IMR-90 (cell line): Measurements from ENCODE around the gene PPIL3. TPM values are rescaled to one million over a fixed set of nuclear protein-coding genes. Genes with fewer than 3 reads are reported as not detected.

Experiments used
- ATAC-seq: fragments of 200-7000 bp; cut with Tn5 transposase; 2 replicates; pipeline ENCODE4 v1.9.1; 2020; ENCODE audit warnings: low read depth, mild to moderate bottlenecking, moderate library complexity
- BruUV-seq: library from RNA; stranded (reverse); fragments of 400-500 nt; replicated peaks from 2 replicates; lab custom pipeline; 2021; lab: Mats Ljungman, UMichigan
- CTCF ChIA-PET: fragments of 300-600 bp; formaldehyde crosslinking; extraction: SDS; loops from one replicate; lab custom pipeline; 2021; ENCODE audit warnings: antibody characterized with exemption; lab: Yijun Ruan, JAX
- POLR2A ChIA-PET: fragments of 300-600 bp; sonication (Branson Sonifier 250); formaldehyde crosslinking; loops from one replicate; lab custom pipeline; 2022; ENCODE audit warnings: antibody characterized with exemption; ENCODE audit not compliant: unreplicated experiment; lab: Charles Lee
- DNase-seq: peaks from one replicate; pipeline ENCODE4 v3.0.0; 2013
- H2AFZ ChIP-seq: replicated peaks from 2 replicates; pipeline ENCODE3; 2013; ENCODE audit warnings: low read length, mild to moderate bottlenecking; ENCODE audit not compliant: poor library complexity
- H2AK5ac ChIP-seq: 2 replicates; pipeline ENCODE4 v1.6.1; 2013; ENCODE audit warnings: low read depth, low read length, inconsistent platforms
- H2AK9ac ChIP-seq: replicated peaks from 2 replicates; pipeline ENCODE3; 2013; ENCODE audit warnings: mild to moderate bottlenecking, low read depth, low read length, moderate library complexity; ENCODE audit not compliant: poor library complexity
- H2BK120ac ChIP-seq: 2 replicates; pipeline ENCODE4 v1.6.1; 2013; ENCODE audit warnings: low read depth, low read length, inconsistent platforms
- H2BK15ac ChIP-seq: 3 replicates; pipeline ENCODE4 v1.6.1; 2013; ENCODE audit warnings: low read depth, low read length, inconsistent platforms
- H2BK20ac ChIP-seq: 2 replicates; pipeline ENCODE4 v1.6.1; 2013; ENCODE audit warnings: low read depth, mild to moderate bottlenecking, inconsistent platforms, low read length, moderate library complexity
- H2BK5ac ChIP-seq: 2 replicates; pipeline ENCODE4 v1.6.1; 2013; ENCODE audit warnings: mild to moderate bottlenecking, low read depth, low read length, inconsistent platforms; ENCODE audit not compliant: poor library complexity, severe bottlenecking
- H3K14ac ChIP-seq: replicated peaks from 2 replicates; pipeline ENCODE4 v1.6.1; 2013; ENCODE audit warnings: low read depth, low read length, inconsistent platforms
- H3K18ac ChIP-seq: 2 replicates; pipeline ENCODE4 v1.6.1; 2013; ENCODE audit warnings: low read depth, low read length, control low read depth
- H3K23ac ChIP-seq: 2 replicates; pipeline ENCODE4 v1.6.1; 2013; ENCODE audit warnings: low read depth, low read length, inconsistent platforms
- H3K27ac ChIP-seq: 2 replicates; pipeline ENCODE4 v1.5.1; 2013; ENCODE audit warnings: mild to moderate bottlenecking, control low read depth, low read length; ENCODE audit not compliant: insufficient read depth
- H3K27me3 ChIP-seq: 2 replicates; pipeline ENCODE4 v1.6.1; 2013; ENCODE audit warnings: low read length; ENCODE audit not compliant: control insufficient read depth, insufficient read depth
- H3K36me3 ChIP-seq: 2 replicates; pipeline ENCODE4 v1.6.1; 2013; ENCODE audit warnings: low read length, mixed read lengths; ENCODE audit not compliant: control insufficient read depth, insufficient read depth
- H3K4ac ChIP-seq: 2 replicates; pipeline ENCODE4 v1.6.1; 2013; ENCODE audit warnings: low read depth, low read length, inconsistent platforms
- H3K4me1 ChIP-seq: 2 replicates; pipeline ENCODE4 v1.6.1; 2013; ENCODE audit warnings: low read length, mixed read lengths; ENCODE audit not compliant: control insufficient read depth, insufficient read depth
- H3K4me2 ChIP-seq: 2 replicates; pipeline ENCODE4 v1.6.1; 2013; ENCODE audit warnings: low read depth, mild to moderate bottlenecking, control low read depth, low read length, moderate library complexity
- H3K4me3 ChIP-seq: 2 replicates; pipeline ENCODE4 v1.5.1; 2013; ENCODE audit warnings: low read depth, mild to moderate bottlenecking, control low read depth, low read length, moderate library complexity; ENCODE audit not compliant: insufficient read depth
- H3K56ac ChIP-seq: 2 replicates; pipeline ENCODE4 v1.6.1; 2013; ENCODE audit warnings: low read length, inconsistent platforms; ENCODE audit not compliant: insufficient read depth; ENCODE audit errors: extremely low read depth
- H3K79me1 ChIP-seq, 2 experiments: 2 replicates each; pipeline ENCODE4 v1.6.1; 2013; ENCODE audit warnings: low read length in 2 of 2, inconsistent platforms in 1 of 2, low read depth in 1 of 2
- H3K9ac ChIP-seq: 2 replicates; pipeline ENCODE4 v1.6.1; 2013; ENCODE audit warnings: low read depth, low read length, control low read depth
- H3K9me1 ChIP-seq: 2 replicates; pipeline ENCODE4 v1.6.1; 2013; ENCODE audit warnings: low read length, inconsistent platforms; ENCODE audit not compliant: insufficient read depth
- H3K9me3 ChIP-seq: 2 replicates; pipeline ENCODE4 v1.6.1; 2013; ENCODE audit warnings: low read length; ENCODE audit not compliant: control insufficient read depth, insufficient read depth
- H4K20me1 ChIP-seq: 2 replicates; pipeline ENCODE4 v1.6.1; 2013; ENCODE audit warnings: low read length, inconsistent platforms; ENCODE audit not compliant: insufficient read depth
- H4K5ac ChIP-seq: 2 replicates; pipeline ENCODE4 v1.6.1; 2013; ENCODE audit warnings: mild to moderate bottlenecking, low read depth, low read length, control low read depth
- H4K8ac ChIP-seq, 2 experiments: 2 replicates each; pipeline ENCODE4 v1.6.1; 2013; ENCODE audit warnings: low read depth in 2 of 2, low read length in 2 of 2, control low read depth in 1 of 2, inconsistent platforms in 1 of 2
- H4K91ac ChIP-seq: 2 replicates; pipeline ENCODE4 v1.6.1; 2013; ENCODE audit warnings: low read depth, low read length, inconsistent platforms; ENCODE audit not compliant: insufficient read depth
- BHLHE40 ChIP-seq: fragments of 150-350 bp; IDR thresholded peaks from 2 replicates; pipeline ENCODE4 v1.6.1; 2016; ENCODE audit warnings: mild to moderate bottlenecking, low read depth, low read length
- CHD1 ChIP-seq: IDR thresholded peaks from 2 replicates; pipeline ENCODE4 v1.6.1; 2012; ENCODE audit warnings: low read depth, low read length, improper control_type of control experiment
- CTCF ChIP-seq: conservative IDR thresholded peaks from 2 replicates; pipeline ENCODE4 v1.5.1; 2012; ENCODE audit warnings: mild to moderate bottlenecking, low read depth, low read length, improper control_type of control experiment
- ELK1 ChIP-seq: fragments of 150-350 bp; IDR thresholded peaks from 2 replicates; pipeline ENCODE4 v1.6.1; 2016; ENCODE audit warnings: low read depth, mild to moderate bottlenecking, low read length, moderate library complexity, borderline replicate concordance
- FOS ChIP-seq: fragments of 150-350 bp; IDR thresholded peaks from 2 replicates; pipeline ENCODE4 v1.6.1; 2016; ENCODE audit warnings: low read depth, low read length
- MAFK ChIP-seq: IDR thresholded peaks from 2 replicates; pipeline ENCODE4 v1.6.1; 2012; ENCODE audit warnings: low read depth, low read length, improper control_type of control experiment
- MAZ ChIP-seq: IDR thresholded peaks from 2 replicates; pipeline ENCODE4 v1.6.1; 2012; ENCODE audit warnings: low read depth, mild to moderate bottlenecking, low read length, improper control_type of control experiment, moderate library complexity, borderline replicate concordance
- MXI1 ChIP-seq: IDR thresholded peaks from 2 replicates; pipeline ENCODE4 v1.6.1; 2012; ENCODE audit warnings: low read depth, mild to moderate bottlenecking, low read length, moderate library complexity, borderline replicate concordance
- NFE2L2 ChIP-seq: fragments of 150-350 bp; IDR thresholded peaks from 2 replicates; pipeline ENCODE4 v1.6.1; 2016; ENCODE audit warnings: low read depth, mild to moderate bottlenecking, low read length
- POLR2A ChIP-seq: IDR thresholded peaks from 2 replicates; pipeline ENCODE4 v1.6.1; 2012; ENCODE audit warnings: mild to moderate bottlenecking, low read depth, low read length
- RAD21 ChIP-seq: IDR thresholded peaks from 2 replicates; pipeline ENCODE4 v1.6.1; 2012; ENCODE audit warnings: low read length, improper control_type of control experiment
- RCOR1 ChIP-seq: IDR thresholded peaks from 2 replicates; pipeline ENCODE4 v1.6.1; 2012; ENCODE audit warnings: mild to moderate bottlenecking, low read length, improper control_type of control experiment; ENCODE audit not compliant: insufficient replicate concordance
- RFX5 ChIP-seq: IDR thresholded peaks from 2 replicates; pipeline ENCODE4 v1.8.0; 2012; ENCODE audit warnings: low read depth, mild to moderate bottlenecking, low read length, moderate library complexity
- SMC3 ChIP-seq: fragments of 150-350 bp; IDR thresholded peaks from 2 replicates; pipeline ENCODE4 v1.6.1; 2016; ENCODE audit warnings: low read depth, mild to moderate bottlenecking, antibody characterized with exemption, low read length, moderate library complexity
- USF2 ChIP-seq: fragments of 150-350 bp; IDR thresholded peaks from 2 replicates; pipeline ENCODE4 v1.6.1; 2017; ENCODE audit warnings: mild to moderate bottlenecking, antibody characterized with exemption, low read length, low read depth
- WGBS, 2 experiments: methylation state at CpG; one replicate each; pipeline versions ENCODE4 v1.1.5 to v1.1.7; 2013; ENCODE audit warnings: missing lambda C conversion rate in 2 of 2; ENCODE audit not compliant: insufficient read length in 1 of 2; ENCODE audit errors: extremely low coverage in 2 of 2; 5-methylcytosine and 5-hydroxymethylcytosine counted together
- dilution Hi-C: fragments of 300-500 bp; cut with HindIII; formaldehyde crosslinking; loops from one replicate; pipeline ENCODE4 v1.14.3; 2018; ENCODE audit warnings: low sequenced_read_pairs; ENCODE audit not compliant: unreplicated experiment
- in situ Hi-C: fragments of 300-500 bp; cut with MboI; formaldehyde crosslinking; loops from 3 replicates; pipeline ENCODE4 v1.14.3; 2019; ENCODE audit warnings: low sequenced_read_pairs, inconsistent platforms, mixed read lengths
- intact Hi-C: fragments of 100-400 bp; cut with micrococcal nuclease; formaldehyde crosslinking; loops from 2 replicates; pipeline ENCODE4 v1.10.0; 2022
- polyA plus RNA-seq, 3 experiments: library from polyadenylated mRNA; depleted of rRNA; stranded (reverse); fragments of >200 nt; gene quantifications; 2 replicates each; pipeline ENCODE4 v1.2.3, GENCODE V29; 2012; ENCODE audit warnings: low replicate concordance in 1 of 3
- total RNA-seq: library from RNA; depleted of rRNA; stranded (reverse); fragments of >200 nt; gene quantifications from 2 replicates; pipeline ENCODE4 v1.2.3, GENCODE V29; 2012

Gene PPIL3
- total and polyA plus RNA-seq, 2 of the 4 experiments (the other 2 are of a cell fraction) = 35.1 to 47.9 TPM

- no peak for ATAC-seq
- Histone ChIP-seq H2AK5ac (no peak overlapping the region), H3K56ac (peak overlapping the region; percentile 25; the same call in 1 of the 2 replicates), H3K23ac (peak overlapping the region; percentile 72), H2AFZ (no peak overlapping the region), H3K4ac (peak overlapping the region; percentile 97; the same call in 1 of the 2 replicates), H4K91ac (no peak overlapping the region), H3K18ac (peak overlapping the region; percentile 47; the same call in 1 of the 2 replicates), H3K9ac (peak overlapping the region; percentile 100; the same call in 1 of the 2 replicates), H3K27ac (no peak overlapping the region), H3K9me1 (peaks cover 7% of the 10 kb centered on the region), H4K5ac (no peak overlapping the region; the same call in 1 of the 2 replicates), H2BK120ac (no peak overlapping the region), H3K14ac (peak overlapping the region; percentile 99), H3K9me3 (no peaks in the 10 kb centered on the region), H3K36me3 (peaks cover 20% of the 10 kb centered on the region), H2BK15ac (no peak overlapping the region), H3K4me2 (peak overlapping the region; percentile 84), H4K8ac (no peak overlapping the region), H4K20me1 (peaks cover 59% of the 10 kb centered on the region), H3K4me3 (peak overlapping the region; percentile 60), H2AK9ac (no peak overlapping the region), H2BK5ac (peak overlapping the region; percentile 86), H3K4me1 (peaks cover 5% of the 10 kb centered on the region), H3K79me1 (peaks cover 4 to 35% of the 10 kb centered on the region in 2 experiments), H3K27me3 (no peaks in the 10 kb centered on the region), H2BK20ac (no peak overlapping the region)
- BruUV-seq = no TSS peak
- WGBS, 2 experiments = 0% methylated on average over 4 of the region's 13 CpGs; no CpG with 5 or more reads in 1 of the 2 experiments
- dilution Hi-C loops (no loop called here), in situ Hi-C loops (no loop called here), intact Hi-C loops (loop anchor here (2.0 to 5.0 kb wide), 2 partner anchors 44 to 115 kb away; no protein-coding TSS in a partner anchor)
- POLR2A ChIA-PET = no interaction called here
- DNase-seq = peak; percentile 88
- CTCF ChIA-PET = interaction anchor here (0.5 kb wide), 1 partner anchor 59 kb away, joined by 3 read pairs; no protein-coding TSS in a partner anchor
- TF ChIP-seq RFX5 (no peak), POLR2A (peak; percentile 92), CHD1 (no peak), RAD21 (no peak), MAZ (no peak), CTCF (no peak), USF2 (peak; percentile 57), ELK1 (no peak), SMC3 (no peak), MXI1 (peak; percentile 87), BHLHE40 (peak; percentile 83), RCOR1 (no peak), NFE2L2 (peak; percentile 25; the same call in 1 of the 2 replicates), MAFK (peak; percentile 21; the same call in 1 of the 2 replicates), FOS (no peak)
Observed at GRCh38 chr2:200862532-200863000, 26.3 kb downstream of the PPIL3 start.
